ENCODE data around the gene FAM170B. TPM values are rescaled to one million over a fixed set of nuclear protein-coding genes. Genes with fewer than 3 reads are reported as not detected.

FAM170B gene
- total RNA-seq, 4 donors from 2014 or later: not detected

- WGBS, 2 donors: 88 to 96% methylated on average over 6 of the region's 6 CpGs
- Histone ChIP-seq H3K9me3 (no peaks in the 10 kb centered on the region), H3K36me3 (no peaks in the 10 kb centered on the region), H3K27ac (no peak overlapping the region), H3K27me3 (no peaks in the 10 kb centered on the region), H3K4me1 (no peaks in the 10 kb centered on the region), H3K4me3 (replicated peaks in 1 of 3) (no peak overlapping the region)
- intact Hi-C loops (cut with DNase I): no loop called here
- no peak for TF ChIP-seq CTCF (IDR thresholded peaks at IDR 0.05)
- no peak for TF ChIP-seq POLR2A (IDR thresholded peaks at IDR 0.05)
- no peak for DNase-seq
These were observed 35.1 kb upstream of the FAM170B start for GRCh38 chr10:49168831-49169500.

DNA sequence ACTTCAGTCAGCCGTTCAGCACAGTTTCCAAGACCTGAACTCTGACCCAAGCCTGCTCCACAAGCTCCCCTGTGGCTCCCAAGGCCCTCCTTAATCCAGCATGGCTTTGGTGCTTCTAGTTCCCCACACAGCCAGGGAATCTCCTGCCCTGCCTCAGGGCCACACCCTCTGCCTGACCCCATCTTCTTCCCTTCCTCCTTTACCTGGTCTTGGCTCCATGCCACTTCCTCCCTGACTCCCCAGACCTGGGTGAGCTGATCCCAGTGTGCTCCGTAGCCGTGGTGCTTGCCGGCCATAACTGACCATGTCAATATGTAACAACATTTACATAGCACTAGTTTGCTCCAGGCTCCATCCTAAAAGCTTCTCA lies 34.3 kb upstream of the FAM170B start:
- no peaks in the 10 kb centered on the region for H3K9me3 ChIP-seq
- no peaks in the 10 kb centered on the region for H3K27me3 ChIP-seq
- H3K36me3 ChIP-seq: no peaks in the 10 kb centered on the region
- H3K4me1 ChIP-seq: no peaks in the 10 kb centered on the region
- DNase-seq: no peak
- no peak overlapping the region for H3K27ac ChIP-seq
- 87 to 88% methylated on average over 4 of the region's 4 CpGs for WGBS, 2 donors
- intact Hi-C loops (cut with DNase I): no loop called here
- no peak overlapping the region for H3K4me3 ChIP-seq (replicated peaks in 1 of 3)
- TF ChIP-seq POLR2A (IDR thresholded peaks at IDR 0.05) (no peak), CTCF (IDR thresholded peaks at IDR 0.05) (no peak)

GRCh38 chr10:49167425-49168170 lies 33.8 kb upstream of the FAM170B start:
- TF ChIP-seq POLR2A (IDR thresholded peaks at IDR 0.05): no peak
- no peak for TF ChIP-seq CTCF (IDR thresholded peaks at IDR 0.05)
- Histone ChIP-seq H3K36me3 (no peaks in the 10 kb centered on the region), H3K27me3 (no peaks in the 10 kb centered on the region), H3K4me3 (replicated peaks in 1 of 3) (no peak overlapping the region), H3K9me3 (no peaks in the 10 kb centered on the region), H3K27ac (no peak overlapping the region), H3K4me1 (no peaks in the 10 kb centered on the region)
- no peak for DNase-seq
- intact Hi-C loops (cut with DNase I): no loop called here
- WGBS, 2 donors: 83 to 87% methylated on average over 8 to 10 of the region's 12 CpGs

DNA sequence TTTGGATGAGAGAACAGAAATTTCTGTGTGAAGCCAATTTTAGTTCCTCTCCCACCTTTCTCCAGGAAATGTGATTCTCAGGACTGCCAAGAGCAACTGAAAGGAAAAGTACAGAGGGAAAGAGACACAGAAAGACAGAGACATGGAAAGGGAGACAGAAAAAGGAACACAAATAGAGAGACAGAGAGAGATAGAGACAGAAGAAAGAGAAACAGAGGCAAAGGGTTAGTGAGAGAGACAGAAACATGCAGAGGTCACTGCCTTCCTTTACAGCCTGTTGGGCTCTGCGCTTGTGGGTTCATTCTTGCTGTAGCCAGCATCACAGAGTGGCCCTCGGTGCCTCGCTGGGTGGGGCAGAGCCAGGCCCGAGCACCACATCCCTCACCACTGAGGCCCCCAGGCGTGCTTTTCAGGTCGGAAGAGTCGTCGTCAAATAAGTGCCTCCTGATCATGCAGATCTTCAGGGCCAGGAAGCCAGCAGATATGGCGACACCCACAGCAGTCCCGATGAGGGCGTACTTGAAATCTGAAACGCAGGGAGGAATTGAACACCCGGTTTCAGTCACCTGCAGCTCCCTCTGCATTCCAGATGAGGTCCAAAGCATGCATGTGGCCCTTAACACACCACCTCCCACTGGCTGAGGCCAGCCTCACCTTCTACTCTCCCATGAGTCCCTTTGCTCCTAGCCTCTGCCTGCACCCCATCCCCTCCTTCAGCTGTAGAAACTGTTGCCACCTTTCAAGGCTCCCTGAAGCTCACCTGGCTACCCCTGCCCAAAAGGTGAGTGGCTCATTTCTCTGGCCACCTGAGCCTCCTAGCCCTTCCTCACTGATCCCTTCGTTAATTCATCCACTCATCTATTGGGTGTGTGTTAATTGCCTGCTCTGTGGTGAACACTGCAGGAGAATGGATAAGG lies 32.9 kb upstream of the FAM170B start:
- TF ChIP-seq CTCF (IDR thresholded peaks at IDR 0.05) (no peak), POLR2A (IDR thresholded peaks at IDR 0.05) (no peak)
- Histone ChIP-seq H3K4me1 (no peaks in the 10 kb centered on the region), H3K9me3 (no peaks in the 10 kb centered on the region), H3K27me3 (no peaks in the 10 kb centered on the region), H3K4me3 (replicated peaks in 1 of 3) (no peak overlapping the region), H3K36me3 (no peaks in the 10 kb centered on the region), H3K27ac (no peak overlapping the region)
- no peak for DNase-seq
- WGBS, 2 donors: 75% methylated on average over 14 of the region's 14 CpGs
- intact Hi-C loops (cut with DNase I): no loop called here
